GM20431 (cell line): ENCODE results near the gene SPNS3.

Experiments used
- in situ Hi-C: fragments of 300-500 bp; cut with MseI, MboI; formaldehyde crosslinking; loops from one replicate; pipeline ENCODE4 v1.15.0; 2020; ENCODE audit warnings: low sequenced_read_pairs; ENCODE audit not compliant: unreplicated experiment

The SPNS3 gene

GRCh38 chr17:4520894-4521600 is 87.3 kb downstream of the SPNS3 start:
- in situ Hi-C loops: no loop called here

- in situ Hi-C loops: no loop called here
These were observed 88.9 kb downstream of the SPNS3 start for GRCh38 chr17:4522661-4523060.

DNA sequence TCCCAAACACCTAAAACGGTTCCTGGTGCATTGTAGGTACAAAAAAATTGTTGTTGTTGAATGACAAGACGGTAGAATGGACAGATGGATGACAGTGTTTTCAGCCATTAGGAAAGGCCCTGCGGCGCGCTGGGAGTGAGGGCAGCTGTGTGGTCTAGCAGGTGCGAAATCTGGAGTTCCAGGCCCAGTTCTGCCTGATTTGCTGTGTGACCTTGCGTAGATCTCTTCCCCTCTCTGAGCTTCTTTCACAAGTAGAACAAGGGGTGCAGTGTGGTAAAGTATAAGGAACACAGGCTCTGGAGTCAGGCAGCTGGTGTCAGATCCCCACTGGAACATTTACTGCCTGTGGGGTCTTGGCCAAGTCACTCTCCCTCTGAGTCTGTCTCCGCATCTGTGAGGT is 90.2 kb downstream of the SPNS3 start:
- in situ Hi-C loops: no loop called here

- in situ Hi-C loops: no loop called here
These were observed 92.1 kb downstream of the SPNS3 start for GRCh38 chr17:4525691-4526397.

DNA sequence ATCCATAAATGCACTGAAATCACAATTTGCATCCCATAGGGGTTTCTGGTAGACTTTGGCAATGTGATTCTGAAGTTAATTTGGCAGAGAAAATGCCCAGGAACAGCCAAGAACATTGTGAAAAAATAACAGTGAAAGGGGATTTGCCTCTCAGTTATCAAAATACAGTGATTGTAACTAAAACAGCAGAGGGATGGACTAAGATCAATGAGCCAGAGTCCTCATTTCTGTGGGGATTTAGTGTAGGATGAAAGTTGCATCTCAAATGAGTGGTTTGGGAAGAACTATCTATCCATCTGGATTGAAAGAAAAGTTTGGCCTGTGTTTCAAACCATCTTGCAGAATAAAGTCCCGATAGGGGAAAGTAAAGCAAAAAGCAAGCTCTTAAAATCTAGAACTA is 93.4 kb downstream of the SPNS3 start:
- in situ Hi-C loops: no loop called here

DNA sequence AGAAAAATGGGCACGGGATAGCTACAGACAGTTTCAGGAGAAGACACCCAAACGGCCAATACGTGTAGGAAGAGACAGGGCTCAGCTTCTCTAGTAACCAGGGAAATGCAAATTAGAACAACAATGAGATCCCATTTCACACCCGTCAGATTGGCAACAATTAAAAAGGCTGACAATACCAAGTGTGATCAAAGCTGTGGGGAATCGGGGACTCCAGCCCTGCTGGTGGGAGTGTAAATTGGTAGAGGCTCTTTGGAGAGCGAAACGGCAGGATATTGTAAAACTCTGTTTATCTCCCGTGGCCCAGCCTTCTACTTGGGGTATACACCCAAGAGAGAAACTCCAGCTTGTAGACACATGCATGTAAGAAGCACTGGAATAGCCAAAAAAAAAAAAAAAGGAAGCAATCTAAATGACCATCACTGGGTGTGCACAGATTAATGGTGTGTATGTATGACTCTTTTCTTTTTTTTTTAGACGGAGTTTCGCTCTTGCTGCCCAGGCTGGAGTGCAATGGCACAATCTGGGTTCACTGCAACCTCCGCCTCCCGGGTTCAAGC is 93.9 kb downstream of the SPNS3 start:
- in situ Hi-C loops: no loop called here

GRCh38 chr17:4529533-4530152 is 95.9 kb downstream of the SPNS3 start:
- in situ Hi-C loops: no loop called here

- in situ Hi-C loops: no loop called here
These were observed 97.3 kb downstream of the SPNS3 start for GRCh38 chr17:4530799-4531730.

DNA sequence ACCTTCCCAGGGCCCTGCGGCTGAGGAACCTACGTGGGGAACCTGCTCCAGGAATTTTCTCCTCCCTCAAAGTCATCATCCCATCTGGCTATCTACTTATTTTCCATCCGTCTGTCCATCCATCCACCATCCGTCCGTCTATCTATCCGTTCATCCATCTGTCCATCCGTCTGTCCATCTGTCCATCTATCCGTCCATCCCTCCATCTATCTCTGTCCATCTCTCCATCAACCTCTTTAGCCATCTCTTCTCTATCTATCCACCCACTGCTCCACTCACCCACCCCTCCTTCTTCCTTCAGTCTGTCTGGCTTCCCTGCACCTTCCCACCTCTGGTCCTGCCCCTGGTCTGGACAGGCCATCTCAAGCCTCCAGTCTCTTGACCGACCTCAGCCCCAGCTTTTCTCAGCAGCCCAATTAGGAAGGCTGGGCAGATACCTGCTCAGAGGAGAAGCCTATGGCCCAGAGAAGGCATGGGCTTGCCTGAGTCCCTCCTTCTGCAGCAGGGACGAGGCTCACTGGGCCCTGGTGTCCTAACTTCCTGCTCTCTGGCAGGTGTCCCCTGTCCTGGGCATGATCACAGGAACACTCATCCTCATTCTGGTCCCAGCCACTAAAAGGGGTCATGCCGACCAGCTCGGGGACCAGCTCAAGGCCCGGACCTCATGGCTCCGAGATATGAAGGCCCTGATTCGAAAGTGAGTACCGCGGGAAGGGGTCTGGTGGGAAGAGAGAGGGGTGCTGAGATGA is 98.4 kb downstream of the SPNS3 start:
- in situ Hi-C loops: no loop called here

DNA sequence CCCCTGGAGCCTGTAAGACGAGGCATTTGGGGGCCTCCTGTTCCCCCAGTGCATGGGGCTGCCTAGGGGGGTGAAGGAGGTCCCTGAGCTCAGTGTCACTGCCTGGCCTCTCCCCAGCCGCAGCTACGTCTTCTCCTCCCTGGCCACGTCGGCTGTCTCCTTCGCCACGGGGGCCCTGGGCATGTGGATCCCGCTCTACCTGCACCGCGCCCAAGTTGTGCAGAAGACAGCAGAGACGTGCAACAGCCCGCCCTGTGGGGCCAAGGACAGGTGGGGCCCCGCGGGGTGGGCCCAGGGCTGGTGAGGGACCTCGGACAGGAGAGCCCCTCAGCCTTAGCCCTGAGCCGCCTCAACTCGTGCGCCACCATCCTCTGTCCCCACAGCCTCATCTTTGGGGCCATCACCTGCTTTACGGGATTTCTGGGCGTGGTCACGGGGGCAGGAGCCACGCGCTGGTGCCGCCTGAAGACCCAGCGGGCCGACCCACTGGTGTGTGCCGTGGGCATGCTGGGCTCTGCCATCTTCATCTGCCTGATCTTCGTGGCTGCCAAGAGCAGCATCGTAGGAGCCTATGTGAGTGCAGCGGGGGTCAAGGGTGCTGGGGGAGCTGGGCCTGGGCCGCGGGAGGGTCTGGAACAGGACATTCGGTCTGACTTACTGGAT is 99.3 kb downstream of the SPNS3 start:
- in situ Hi-C loops: no loop called here

DNA sequence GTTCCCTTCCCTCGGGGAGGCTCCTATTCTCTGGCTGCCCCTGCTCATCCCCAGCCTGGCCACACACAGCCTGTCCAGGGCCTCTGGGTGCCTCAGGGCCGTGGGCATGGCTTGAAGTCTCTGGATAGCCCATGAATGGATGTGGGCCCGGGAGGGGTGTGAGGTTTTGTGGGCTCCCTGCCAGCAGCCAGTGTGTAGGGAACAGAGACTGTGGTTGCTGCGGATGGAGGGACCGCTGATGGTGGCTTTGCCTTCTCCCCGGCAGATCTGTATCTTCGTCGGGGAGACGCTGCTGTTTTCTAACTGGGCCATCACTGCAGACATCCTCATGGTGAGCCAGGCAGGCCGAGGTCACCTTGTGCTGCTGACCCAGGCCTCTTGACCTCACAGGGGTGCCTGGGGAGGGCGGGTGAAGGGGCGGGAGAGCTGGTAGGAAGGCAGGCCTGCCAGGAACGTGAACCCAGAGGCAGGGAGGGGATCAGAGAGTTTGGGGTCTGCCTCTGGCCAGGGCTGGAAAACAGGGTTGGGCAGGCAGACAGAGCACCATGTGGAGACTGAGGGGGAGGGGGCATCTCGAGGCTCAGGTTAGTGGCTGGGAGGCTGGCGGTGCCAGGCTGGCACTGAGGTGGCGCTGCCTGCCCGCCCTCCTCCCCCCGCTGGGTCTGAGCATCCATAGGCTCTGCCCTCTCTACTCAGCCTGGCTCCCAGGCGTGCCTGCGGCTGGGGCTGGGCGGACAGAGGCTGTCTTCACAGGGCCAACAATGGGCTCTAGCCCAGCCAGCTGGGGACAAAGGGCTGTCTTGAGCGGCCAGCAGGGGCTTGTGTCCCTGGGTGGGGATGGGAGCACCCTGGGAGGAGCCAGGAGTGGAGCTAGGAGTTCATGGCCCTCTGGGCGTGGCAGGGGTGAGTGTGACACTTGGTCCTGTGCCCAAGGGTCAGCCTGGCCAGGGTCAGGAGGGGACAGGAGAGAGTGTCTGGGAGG is 100.1 kb downstream of the SPNS3 start:
- in situ Hi-C loops: no loop called here

GRCh38 chr17:4534515-4534914 is 100.8 kb downstream of the SPNS3 start:
- in situ Hi-C loops: no loop called here

DNA sequence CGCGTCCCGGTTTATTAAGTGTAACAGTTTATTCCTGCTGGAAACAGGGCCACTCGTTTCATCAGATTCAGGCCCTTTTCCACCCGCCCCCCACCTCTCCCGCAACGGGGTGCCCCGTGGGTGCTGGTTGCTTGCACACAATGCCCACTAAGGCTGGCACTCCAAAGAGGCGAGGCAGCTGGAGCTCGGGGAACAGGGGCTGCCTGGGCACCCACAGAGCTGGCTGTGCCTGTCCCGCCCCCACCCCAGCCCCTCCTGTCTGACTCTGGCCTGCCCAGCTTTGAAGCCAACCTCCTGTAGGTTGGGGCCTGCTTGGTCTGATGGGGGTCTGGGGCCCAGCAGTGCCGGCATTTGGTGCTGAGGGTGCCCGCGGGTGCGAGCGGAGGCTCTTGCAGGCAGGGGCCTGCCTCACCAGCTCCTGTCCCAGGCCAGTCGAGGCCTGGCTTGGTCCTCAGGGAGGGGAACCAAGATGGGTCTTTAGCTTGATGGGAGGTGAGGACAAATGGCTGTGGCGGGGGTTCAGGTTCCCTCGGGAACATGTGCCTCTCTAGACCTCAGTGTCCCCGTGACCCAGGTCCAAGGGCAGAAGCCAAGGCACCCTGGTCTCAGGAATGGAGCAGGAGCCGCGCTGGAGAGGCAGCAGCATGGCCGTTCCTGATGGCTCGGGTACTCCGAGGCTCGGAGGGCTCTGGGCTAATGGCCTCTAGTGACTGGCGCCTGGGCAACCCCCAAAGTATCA is 101.4 kb downstream of the SPNS3 start:
- in situ Hi-C loops: no loop called here

DNA sequence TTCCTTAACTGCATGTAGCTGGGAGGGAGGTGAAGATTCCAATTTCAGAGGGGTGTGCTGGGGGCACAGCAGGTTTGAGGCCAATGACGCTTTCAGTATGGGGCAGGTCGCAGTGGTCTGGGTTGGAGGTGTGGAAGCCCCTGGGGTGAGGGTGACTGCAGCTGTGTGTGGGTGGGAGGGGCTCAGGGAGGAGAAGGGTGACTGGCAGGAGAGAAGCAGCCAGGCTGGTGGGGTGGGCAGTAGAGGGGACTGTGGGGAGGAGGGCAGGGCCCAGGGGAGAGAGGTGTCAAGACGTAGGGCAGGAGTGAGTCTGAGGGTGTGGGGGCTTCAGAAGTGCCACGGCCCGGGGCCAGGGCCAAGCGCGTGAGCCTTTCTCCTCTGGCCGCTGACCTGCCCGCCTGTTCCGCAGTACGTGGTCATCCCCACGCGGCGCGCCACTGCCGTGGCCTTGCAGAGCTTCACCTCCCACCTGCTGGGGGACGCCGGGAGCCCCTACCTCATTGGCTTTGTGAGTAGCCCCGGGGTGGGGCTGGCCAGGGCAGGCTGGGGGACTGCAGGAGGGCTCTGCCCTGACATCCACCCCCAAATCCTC is 102.0 kb downstream of the SPNS3 start:
- in situ Hi-C loops: no loop called here

- in situ Hi-C loops: no loop called here
These were observed 102.6 kb downstream of the SPNS3 start for GRCh38 chr17:4536259-4536741.

DNA sequence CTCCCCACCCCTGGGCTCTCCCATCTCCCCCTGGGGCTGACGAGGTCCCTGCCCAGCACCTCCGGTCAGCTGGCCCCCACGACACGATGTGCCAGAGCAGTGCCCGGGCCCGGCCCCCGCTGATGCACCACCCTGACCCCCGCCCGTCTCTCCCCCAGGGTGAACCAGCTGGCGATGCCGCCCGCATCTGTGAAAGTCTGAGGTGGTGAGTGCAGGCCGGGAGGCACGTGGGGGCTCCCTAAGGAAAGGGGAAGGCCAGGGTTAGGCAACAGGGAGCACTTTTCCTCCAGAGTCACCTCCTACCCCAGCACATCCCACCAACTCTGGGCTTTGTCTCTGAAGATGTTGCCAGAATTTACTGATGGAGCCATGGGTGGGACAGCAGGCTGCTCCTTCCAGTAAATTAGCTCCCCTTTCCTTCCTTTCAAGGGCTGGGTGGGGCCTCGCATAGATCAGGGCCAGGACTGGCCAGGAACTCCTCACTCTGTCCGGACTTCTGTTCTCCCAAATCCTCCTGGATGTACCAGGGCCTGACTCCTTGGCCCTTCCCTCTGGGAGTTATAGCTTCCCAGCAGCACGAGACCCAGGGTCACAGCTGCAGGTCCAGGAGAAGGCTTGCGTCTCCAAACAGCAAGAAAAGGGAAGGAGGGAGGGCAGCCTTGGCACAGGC is 103.1 kb downstream of the SPNS3 start:
- in situ Hi-C loops: no loop called here
